OCI-LY3 (cell line): ENCODE measurements around the gene ACYP2.

Experiments
- CTCF ChIP-seq: fragments of 200-600, 300-600 bp; sonication (generic); IDR thresholded peaks from 2 replicates; pipeline ENCODE4 v1.5.1; 2014; ENCODE audit warnings: antibody characterized with exemption, low read length, low read depth
- EZH2phosphoT487 ChIP-seq: fragments of 200-600 bp; shearing (Covaris generic); IDR thresholded peaks from 2 replicates; pipeline ENCODE4 v1.6.1; 2018; ENCODE audit warnings: antibody characterized with exemption, mixed run types, low read depth

DNA sequence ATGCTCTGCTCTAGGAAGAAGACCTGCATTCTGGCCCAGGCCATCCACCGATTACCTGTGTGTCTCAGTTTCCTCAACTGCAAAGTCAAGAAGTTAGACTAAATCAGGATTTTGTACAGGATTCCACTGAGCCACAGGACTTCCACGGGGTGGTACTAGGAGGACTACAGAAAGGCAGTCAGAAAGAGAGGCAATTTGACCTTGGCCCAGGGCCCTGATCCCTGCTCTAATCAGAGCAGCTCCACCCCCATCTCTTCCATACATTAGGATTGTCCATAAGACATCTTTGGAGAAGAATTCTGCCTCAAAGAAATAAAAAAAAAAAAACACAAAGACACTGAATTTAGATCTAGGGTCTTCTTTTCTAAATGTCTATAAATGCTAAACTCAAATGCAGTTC is 193.4 kb downstream of the ACYP2 start:
- TF ChIP-seq CTCF (no peak), EZH2phosphoT487 (no peak)
